Fibroblast of gingiva (primary cell): ENCODE results near the gene KCND2.
A peak's percentile ranks its signal among the peaks of the same experiment; 100 is the strongest.

Experiments used
- DNase-seq: peaks from one replicate; pipeline ENCODE4 v3.0.0-alpha.2; 2011; ENCODE audit warnings: low read depth

KCND2 gene

DNA sequence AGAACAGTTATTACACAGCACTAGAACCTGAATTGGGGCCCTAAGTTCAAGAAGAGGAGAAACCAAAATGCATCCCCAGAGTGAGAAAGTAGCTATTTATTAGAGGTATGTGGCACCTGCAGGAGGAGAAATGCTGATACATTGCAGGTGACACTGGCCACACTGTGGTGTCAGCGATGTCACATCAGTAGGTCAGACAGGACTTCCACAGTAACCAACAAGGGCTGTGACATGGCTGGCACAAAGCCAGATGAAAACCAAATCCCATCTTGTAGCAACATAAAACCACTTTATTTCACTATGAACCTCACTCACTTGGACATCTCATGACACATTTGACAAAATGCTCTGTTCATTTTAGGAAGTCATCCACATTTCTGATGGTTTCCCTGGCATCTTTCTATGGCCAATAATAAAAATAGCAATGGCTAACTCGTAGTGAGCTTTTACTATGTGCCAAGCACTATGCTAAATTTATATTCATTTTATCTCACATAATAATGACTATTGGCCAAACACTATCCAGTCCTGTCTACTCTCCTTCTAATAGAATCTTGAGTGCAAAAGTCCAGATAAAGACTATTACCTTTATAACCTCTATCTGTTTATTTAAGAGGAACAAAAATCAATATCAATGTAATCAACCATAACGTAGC, 430.7 kb downstream of the KCND2 start:
- no peak for DNase-seq

DNA sequence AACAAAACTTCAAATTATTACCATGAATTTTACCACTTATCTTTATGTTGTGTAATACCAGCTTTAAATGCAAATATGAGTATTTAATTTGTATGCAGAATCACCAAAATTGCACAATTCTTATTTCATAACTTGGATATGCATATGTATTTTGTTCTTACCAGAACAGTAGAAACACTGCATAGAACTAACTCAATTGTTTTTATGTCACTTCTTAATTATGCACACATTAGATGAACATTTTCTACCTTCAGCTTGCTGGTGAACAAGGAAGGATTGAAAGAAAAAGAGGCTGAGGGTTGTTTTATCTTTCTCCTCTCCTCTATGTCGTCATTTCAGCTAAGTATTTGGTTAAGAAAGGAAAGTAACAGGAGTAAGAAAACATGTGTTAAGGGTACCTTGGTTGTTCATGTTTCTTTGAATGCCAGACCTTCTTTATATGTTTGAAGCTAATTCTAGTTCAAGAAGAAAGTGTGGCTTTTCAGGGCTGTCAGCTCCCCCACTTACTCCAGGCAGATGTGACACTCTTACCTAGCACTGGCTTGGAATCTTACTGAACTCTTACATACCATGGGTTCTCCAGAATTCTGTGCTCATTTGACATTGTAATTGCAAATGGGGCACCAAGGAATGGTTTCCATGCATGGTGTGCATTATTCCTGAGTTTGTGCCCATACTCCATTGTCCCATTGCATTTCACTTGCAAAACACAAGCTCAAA, 436.4 kb downstream of the KCND2 start:
- no peak for DNase-seq

DNA sequence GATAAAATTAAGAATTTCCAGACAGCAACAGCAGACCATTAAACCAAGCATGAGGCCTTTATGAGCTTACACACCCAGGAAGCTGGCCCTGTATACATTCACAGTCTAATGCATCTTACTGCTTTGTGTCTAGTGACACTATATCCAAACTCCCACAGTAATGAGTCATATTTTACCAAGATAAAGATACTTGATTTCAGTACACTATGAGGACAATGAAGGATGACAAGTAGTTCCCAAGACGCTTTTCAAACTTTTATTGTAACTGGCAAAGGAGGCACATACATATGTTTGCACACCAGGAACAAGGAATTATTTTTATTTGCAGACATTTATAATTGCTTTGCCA, 437.0 kb downstream of the KCND2 start:
- no peak for DNase-seq

DNA sequence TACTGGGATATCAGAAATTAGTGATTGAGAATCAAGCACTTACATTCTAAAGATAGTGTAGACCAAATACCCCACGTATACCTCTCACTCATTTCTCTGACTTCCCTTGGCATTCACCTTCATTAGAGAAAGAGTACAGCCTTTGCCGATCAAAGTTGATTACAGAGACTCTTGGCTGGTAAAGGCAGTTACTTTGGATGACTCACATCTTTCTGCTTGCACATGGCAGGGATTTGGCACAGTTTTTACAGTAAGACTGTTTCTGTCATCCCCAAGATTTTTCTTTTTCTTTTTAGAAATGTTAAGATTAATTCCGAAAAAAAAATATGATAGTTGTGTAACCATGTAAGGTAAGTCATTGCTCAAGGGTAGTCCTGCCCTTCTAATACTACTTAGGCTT, 442.0 kb downstream of the KCND2 start:
- DNase-seq = peak; percentile 11

DNA sequence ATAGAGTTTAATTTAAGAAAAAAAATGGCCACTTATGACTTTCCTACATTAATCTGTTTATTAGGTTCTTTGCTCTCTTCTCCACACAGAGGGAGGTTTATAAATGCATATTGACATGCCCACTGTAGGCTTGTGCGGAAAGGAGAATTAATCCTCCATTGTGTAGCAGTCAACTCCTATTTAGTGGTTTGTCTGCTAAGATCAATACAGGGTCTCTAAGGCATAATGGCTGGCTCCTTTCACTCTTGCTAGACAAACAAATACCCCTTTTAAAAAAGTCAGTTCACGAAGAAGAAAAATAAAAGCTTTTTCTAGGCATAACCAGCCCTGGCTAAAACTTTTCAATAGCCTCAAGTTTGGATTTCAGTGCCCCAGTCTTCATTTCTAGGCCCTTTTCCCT, 443.3 kb downstream of the KCND2 start:
- no peak for DNase-seq

DNA sequence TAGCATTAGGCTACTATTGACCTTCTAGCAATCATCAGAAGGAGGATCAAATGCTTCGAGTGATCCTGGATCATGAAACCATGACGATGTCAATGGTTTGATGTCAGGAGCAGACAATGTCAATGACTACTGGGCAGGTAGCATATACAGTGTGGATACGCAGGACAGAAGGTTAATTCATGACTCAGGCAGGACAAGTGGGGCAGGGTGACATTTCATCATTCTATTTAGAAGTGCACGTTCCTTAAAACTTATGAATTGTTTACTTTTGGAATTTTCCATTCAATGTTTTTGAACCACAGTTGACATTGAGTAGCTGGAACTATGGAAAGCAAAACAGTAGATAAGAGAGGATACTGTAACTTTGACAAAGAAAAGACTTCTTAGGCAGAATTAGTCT, 444.2 kb downstream of the KCND2 start:
- DNase-seq = no peak

DNA sequence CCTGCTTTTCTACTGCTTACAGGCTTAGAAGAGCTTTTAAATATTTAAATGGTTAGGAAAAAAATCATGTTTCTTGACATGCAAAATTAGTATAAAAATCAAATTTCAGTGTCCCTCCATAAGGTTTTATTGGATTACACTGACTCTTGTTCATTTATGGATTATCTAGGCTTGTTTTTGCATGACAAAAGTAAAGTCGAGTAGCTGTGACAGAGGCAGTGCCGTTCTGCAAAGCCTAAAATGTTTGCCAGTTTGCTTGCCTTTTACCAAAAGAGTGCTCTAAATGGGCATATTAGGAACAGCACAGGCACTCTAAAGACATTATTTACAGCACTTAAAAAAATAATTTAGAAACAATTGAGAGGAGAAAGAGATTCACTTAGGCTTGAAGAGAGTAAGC, 445.4 kb downstream of the KCND2 start:
- no peak for DNase-seq

DNA sequence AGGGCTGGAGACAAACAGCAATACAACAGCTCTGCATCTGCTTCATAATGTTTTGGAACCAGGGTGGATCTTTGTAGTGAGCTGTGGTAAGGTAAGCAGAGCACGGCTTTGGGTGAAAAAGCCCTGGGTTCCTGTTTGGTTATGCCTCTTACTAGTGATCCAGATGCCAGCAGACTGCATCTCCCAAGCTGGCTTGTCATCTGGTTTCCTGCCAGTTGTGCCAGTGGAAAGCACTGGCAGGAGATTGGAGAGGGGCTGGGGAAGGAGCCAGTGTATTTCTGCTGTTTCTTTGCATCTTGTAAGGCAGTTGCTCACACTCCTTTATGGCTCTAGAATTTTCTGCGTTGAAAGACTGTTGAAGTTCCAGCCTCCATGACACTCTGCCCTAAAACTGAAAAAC, 447.3 kb downstream of the KCND2 start:
- DNase-seq = peak; percentile 3

DNA sequence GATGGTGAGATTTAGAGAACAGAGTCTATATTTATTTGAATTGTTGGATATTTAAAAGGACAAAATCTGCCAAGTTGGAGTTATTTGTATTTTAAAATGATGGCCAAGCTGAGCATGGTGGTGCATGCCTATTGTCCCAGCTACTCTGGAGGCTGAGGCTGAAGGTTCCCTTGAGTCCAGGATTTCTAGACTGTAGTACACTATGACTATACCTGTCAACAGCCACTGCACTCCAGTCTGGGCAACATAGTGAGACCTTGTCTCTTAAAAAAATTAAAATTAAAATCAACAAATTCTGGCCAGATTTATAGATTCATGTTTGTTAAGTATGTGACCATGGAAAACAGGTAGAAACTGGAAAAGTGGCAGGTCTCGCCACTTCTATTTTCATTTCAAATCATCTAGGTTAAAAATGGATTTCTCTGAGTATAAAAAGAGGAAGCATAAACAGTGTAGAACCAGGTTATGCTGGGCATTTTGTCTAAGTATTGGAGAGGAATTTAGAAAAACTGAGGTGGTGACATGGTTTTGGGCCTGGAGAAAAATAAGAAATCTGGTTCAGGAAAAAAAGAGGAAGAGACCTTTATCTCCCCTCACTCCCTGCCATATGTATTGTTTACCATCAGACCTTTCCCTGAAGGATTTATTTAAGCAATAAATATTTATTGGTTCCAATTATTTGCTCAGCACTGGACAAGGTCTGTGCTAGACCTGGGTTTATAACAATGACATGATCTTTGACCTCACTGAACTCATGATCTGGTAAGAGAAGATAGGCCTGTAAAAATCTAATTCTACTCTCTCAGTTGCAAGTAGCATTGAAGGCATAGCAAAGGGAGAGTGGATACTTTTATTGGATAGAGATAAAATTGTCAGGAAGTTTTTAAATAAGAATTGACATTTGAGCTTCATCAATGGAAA, 450.8 kb downstream of the KCND2 start:
- no peak for DNase-seq

DNA sequence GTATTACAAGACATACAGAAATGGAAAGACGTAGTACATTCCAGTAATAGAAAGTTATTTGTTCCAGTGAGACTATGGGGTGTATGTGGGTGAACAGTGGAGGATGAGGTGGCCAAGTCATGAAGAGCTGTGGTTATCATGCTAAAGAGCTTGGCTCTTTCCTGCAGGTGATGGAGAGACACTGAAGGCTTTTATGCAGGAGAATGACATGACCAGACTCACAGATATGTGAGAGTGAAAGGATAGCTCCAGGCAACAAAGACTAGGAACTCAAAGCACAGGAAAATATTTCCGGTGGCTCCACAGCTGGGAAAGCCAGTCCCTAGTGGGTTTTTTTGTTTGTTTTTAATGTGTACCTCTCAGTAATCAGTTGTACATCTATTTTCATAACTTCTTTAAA, 451.5 kb downstream of the KCND2 start:
- no peak for DNase-seq

DNA sequence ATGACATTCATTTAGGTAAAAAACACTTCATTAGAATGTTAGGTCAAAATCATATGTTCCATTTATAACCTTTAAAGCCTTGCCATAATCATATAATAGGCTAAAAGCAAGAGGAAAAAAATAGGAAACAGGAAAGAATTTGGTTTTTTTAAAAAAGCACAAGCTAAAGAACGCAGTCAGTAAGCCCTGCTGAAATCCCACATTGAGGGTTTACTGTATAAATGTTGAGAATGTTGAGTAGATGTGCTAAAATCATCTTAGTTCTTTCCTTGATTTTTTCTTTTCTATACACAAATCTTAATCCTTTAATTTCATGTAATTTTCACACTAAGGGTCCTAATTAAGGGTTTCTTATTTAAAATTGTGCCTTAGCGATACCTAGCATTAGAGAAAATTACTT, 452.0 kb downstream of the KCND2 start:
- no peak for DNase-seq

DNA sequence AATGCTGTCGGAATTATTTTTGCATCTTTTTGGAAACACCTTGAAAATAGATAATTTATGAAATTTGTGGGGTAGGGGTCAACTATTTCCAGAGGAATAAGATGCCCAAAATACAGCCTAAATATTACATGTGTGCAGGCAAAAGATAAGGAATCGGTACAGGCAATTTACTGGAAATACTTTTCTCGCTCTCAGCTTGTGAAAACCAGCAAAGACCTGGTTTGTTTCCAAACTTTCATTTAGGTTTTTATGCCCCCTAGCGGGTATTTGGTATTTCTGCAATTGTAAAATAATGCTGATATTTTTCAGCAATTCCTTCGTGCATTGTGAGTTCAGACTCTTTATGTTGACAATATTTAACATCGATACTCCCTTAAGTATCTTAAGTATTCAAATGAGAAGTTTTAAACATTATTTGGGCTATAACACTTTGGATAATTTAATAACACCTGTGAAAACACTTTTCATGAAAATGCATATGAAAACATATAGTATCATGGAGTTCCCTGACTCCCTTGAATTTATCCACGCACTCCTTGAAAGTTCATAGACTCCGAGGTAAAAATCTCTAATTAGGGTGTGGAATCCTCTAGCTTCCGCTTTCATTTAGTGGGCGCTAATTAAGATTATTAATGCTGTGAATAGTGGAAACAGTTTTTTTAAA, 452.5 kb downstream of the KCND2 start:
- DNase-seq = peak; percentile 38

DNA sequence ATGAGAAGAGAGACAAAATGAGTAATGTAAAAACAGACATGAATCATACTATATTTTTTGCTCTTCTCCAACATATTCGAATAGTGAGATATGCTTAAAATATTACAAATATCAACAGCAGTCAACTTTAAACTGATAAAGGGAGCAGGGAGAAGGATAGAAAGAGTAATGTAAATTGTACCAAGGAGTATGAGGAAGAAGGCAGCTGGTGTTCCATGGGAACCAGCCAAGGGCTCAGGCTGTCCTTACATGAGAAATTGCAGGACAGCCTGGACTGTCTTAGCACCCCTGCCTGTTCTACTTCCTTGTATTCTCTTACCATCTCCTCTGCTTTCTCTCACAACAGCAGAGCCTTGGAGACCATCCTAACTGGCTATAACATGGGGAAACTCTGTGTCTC, 456.3 kb downstream of the KCND2 start:
- DNase-seq = no peak

DNA sequence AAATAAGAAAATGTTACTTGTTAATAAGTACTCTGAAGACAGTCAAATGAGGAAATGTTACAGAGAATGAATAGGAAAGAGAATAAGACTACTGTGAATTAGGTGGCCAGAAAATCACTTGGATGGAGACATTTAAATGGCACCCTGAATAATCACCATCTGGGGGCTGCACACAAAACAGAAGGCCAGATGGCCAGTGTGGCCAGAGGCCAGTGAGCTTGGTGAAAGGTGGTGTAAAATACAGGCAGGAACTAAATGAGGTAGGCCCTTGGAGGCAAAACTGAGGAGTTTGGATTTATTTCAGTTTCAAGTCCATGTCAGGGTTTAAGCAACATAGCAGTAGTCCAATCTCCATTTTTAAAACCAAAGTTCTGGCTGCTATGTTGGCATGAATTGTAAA, 458.3 kb downstream of the KCND2 start:
- no peak for DNase-seq

DNA sequence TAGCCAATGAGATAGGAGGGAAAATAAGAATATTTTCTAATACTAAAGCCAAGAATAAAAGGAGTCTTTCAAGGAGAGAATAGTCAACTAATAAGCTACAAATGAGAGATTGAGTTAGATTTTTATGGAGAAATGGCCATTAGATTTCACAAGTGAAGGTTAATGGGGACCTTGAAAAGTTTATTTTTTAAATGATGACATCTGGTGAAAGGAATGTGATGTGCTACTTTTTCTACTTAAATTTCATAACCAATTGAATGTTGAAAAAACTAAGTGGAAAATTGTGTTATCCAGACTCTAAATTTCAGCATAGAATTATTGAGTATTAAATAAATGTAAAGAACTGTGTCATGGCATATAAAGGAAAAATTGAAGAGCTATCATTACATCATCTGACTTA, 459.3 kb downstream of the KCND2 start:
- peak; percentile 50 for DNase-seq

DNA sequence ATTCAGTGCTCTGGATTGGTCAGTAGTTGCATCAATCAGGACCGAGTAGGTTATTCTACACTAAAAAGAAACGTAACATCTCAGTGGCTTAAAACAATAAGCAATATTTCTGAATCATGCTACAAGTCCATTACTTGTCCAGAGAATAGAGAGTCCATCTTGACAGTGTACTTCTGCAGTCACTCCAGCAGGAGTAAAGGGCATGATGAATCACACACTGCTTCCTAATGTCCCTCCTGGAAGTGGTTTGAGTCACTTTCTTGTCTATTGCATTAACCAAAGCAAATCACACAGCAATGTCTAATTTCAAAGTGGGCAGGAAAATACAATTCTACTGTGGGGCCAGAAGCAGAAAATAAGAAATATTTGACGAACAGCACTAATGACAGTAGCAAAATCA, 460.2 kb downstream of the KCND2 start:
- peak; percentile 89 for DNase-seq

DNA sequence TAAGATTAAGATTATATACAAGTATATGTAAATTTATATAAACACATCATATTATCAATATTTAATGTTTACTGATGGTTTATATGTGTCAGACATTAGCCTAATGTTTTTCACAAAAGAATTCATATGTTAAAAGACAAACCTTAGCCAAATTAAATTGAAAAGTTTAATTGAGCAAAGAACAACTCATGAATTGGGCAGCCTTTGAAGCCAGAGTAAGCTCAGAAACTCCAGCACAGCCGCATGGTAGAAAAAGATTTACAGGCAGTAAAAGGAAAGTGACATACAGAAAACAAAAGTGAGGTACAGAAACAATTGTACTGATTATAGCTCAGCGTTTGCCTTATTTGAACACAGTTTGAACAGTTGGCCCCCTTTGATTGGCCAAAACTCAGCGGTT, 460.9 kb downstream of the KCND2 start:
- no peak for DNase-seq

DNA sequence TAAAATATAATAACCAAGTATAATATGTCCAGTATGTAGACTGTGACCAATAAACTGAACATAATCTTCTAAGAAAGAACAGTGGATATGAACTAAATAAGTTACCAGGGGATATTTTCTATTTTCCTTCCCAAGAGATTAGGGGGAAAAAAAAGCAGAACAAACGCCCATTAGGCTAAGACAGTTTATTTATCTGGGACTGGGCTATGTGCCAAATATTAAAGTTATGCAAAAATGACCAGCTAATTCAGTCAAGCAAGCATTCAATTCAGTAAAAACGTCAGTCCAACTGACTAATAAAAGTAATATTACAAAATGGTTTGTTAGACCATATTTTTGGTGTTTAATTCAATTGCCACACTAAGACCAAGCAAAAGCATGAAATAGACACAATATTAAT, 462.8 kb downstream of the KCND2 start:
- peak; percentile 68 for DNase-seq

DNA sequence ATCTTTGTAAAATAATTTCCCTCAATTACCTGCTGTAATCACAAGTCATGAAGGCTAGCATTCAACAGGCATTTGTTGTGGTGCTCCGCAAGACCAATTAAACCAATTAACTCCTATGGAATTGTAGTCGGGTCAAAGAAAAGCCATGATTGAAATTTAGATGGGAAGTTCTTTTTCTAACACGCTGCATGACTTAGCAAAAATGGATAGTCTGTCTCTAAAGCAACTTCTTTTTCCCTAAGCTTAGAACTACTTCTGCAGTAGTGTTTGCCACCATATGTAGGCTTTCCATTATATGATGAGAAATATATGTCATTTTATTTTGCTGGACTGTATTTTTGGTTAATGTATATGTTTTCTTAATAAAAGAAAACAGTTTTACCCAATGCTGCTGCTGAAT, 465.8 kb downstream of the KCND2 start:
- DNase-seq = no peak

DNA sequence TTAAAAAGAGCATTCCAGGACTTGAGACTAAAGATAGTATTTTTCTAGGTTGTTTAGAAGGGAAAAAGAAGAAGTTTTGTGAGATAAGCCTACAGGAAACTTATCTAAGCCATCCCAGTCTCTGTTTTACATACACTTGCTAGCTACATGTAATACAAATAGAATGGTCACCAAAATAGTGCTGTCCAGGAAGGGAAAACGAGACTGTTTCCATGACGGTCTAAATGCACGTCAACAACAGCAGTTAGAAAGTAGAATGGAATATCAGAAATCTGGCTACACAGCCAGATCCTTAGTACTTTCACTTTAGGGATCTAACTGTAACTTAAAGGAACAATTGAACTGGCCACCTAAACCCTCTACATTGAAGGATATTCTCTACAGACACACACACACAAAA, 467.4 kb downstream of the KCND2 start:
- DNase-seq = peak; percentile 66

DNA sequence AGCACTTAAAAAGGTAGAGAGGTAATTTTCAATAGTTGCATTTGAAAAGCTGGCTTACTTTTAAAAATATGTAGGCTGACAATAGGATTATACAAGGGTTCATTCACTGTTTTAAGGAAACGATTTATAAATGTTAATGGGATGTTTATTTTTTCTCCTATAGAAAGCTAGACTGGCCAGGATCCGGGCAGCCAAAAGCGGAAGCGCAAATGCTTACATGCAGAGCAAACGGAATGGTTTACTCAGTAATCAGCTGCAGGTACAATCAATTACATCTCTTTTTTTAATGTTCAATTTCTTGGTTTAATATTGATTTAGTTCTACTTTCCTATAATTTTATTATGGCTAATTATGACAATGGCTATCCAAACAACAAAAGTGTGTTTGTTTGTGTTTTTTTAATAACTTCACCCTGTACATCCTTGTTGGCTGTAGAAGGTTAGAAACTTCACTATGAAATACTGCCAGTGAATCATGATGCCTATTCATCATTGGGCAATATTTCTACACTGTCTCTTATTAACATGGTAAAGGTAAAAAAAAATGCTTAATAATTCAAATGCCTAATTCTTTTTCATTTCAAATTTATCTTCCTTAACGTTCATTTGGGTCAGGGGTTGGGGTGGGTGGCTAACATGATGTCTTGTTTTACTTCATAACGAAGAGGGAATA, 468.5 kb downstream of the KCND2 start:
- no peak for DNase-seq

DNA sequence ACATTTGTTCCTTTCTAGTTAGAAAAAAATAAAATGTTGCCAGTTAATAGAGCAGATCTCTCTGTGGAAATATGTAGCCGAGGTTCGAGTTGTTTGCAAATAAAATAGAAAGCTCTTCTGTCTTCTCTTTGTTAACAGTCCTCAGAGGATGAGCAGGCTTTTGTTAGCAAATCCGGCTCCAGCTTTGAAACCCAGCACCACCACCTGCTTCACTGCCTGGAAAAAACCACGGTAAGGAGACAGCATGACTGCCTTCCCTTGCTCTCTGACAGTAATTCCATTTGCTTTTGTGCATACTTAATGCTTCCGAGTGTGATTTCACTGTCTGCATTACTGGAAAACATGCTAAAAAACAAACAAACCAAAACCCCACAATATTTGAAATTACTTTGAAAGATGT, 469.4 kb downstream of the KCND2 start:
- DNase-seq = no peak
